GM13977 (cell line): Measurements from ENCODE around the gene LGALS4.

Experiments used
- DNase-seq: peaks from one replicate; pipeline ENCODE4 v3.0.0; 2012; ENCODE audit warnings: low spot score
- CTCF ChIP-seq: IDR thresholded peaks from 2 replicates; pipeline ENCODE4 v1.5.1; 2012; ENCODE audit warnings: mild to moderate bottlenecking, control low read depth; ENCODE audit not compliant: insufficient read depth; ENCODE audit errors: extremely low read depth, missing control alignments
- in situ Hi-C: fragments of 300-500 bp; cut with MboI; formaldehyde crosslinking; loops from one replicate; pipeline ENCODE4 v1.12.0; 2022; ENCODE audit warnings: low sequenced_read_pairs, low pct_unique_long_range_greater_than_20kb, mixed read lengths, inconsistent platforms; ENCODE audit not compliant: unreplicated experiment

LGALS4 gene

GRCh38 chr19:38851622-38852230 is 39.0 kb upstream of the LGALS4 start:
- peak; percentile 95 for DNase-seq
- in situ Hi-C loops: no loop called here
- no peak for TF ChIP-seq CTCF

DNA sequence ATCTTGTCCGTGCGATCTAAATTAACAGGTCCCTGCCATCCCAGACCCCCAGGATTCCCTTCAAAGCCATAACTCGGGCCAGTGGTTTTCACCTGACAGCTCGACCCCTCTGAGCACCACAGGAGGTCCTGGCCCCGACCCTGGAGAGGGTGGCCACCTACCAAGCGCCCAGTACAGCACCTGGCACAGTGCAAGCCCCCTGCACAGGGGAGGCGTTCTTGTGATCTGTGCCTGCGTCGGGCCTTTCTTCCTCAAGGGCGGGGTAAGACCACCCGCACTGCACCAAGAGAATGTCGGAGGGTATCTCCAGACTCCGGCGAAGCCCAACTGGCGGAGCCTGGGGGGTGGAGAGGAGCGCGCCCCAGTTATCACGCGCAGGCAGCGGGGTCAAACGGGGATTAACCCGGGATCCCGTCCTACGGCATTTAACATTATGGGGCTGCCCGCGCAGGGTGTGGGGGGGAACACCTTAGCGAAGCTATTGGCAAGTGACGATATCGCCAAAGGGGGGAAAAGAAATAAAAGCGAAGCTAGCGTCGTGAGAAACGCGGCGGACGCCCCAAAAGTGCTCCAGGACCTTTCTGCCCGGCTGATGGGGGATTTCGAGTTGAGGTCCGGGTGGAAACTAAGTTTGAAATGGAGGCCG is 38.4 kb upstream of the LGALS4 start:
- no peak for DNase-seq
- TF ChIP-seq CTCF: no peak
- in situ Hi-C loops: no loop called here

GRCh38 chr19:38850436-38850975 is 37.8 kb upstream of the LGALS4 start:
- no peak for TF ChIP-seq CTCF
- in situ Hi-C loops: no loop called here
- peak; percentile 97 for DNase-seq

DNA sequence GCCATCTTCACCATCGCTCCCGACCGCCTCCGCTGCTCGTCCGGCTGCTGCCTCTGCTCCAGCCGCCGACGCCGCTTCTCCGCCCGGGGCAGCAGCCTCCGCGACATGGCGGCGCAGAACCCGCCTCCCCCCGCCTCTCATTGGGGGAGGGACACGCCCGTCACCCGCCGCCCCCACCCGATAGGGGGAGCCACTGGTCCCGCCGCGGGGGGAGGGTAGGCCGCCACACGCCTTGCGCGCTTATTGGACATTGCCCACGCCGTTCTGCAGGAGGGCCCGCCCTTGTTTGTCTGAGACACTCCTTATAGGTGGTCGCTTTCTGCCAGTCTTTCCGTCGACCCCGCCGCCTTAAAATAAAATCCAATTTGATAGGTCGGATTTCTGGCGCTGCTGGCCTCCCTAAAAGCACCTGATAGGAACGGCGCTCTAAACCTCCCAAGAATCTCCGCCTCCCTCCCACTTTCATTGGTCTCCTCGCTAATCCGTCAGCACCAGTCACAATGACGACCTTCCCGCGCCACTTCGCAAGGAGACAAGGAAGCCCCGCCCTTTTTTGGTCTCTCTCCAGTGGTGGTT is 37.2 kb upstream of the LGALS4 start, which contains the start of gene HNRNPL:
TSS of gene HNRNPL (minus strand) at position 127 of the 576 bp plus-strand sequence. CDS start at position 107, 20 bp downstream.
- peak; percentile 97 for DNase-seq
- peak; percentile 41 for TF ChIP-seq CTCF
- in situ Hi-C loops: no loop called here

DNA sequence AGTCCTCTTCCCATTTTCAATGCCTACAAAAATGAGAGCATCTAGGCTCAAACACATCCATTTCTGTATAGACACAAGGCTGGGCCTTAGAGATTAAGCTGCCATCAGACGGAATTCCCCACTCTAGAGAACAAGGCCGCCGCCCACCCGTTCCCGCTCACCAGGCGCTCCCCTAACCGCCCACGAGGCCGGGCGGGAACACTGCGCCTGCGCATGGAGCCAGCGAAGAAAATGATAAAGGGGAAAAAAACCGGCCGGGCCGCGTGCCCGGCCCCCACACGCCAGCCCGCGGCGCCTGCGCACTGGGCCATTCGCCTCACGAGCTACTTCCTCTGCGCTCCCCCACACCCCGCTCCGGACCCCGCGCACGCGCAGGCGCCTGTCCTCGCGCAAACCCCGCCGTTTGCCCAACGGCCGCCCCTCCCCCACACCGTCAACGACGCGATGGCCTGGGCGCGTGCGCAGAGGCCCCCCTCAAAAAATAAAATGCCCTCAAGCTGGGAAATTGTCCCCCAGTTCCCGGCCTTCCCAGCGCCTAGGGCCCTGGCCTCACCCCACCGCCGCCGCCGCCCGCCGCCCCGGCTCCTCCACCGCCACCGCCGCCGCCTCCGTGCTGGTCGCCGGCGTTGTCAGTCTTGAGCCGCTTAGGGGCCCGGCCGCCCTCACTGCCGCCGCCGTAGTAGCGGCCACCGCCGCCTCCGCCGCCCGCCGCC is 36.6 kb upstream of the LGALS4 start:
- TF ChIP-seq CTCF: no peak
- in situ Hi-C loops: no loop called here
- peak; percentile 98 for DNase-seq
